OCI-LY3 (cell line): ENCODE results near the gene CD28.

ENCODE experiments used
- CTCF ChIP-seq: fragments of 200-600, 300-600 bp; sonication (generic); IDR thresholded peaks from 2 replicates; pipeline ENCODE4 v1.5.1; 2014; ENCODE audit warnings: antibody characterized with exemption, low read length, low read depth
- EZH2phosphoT487 ChIP-seq: fragments of 200-600 bp; shearing (Covaris generic); IDR thresholded peaks from 2 replicates; pipeline ENCODE4 v1.6.1; 2018; ENCODE audit warnings: antibody characterized with exemption, mixed run types, low read depth

GRCh38 chr2:203704430-203704829 lies 2.0 kb upstream of the CD28 start:
- TF ChIP-seq CTCF (no peak), EZH2phosphoT487 (no peak)
